Endothelial cell of umbilical vein (primary cell): Measurements from ENCODE around the gene PLCD3. TPM values are rescaled to one million over a fixed set of nuclear protein-coding genes. Genes with fewer than 3 reads are reported as not detected.
A peak's percentile ranks its signal among the peaks of the same experiment; 100 is the strongest.

Experiments
- BruUV-seq: library from RNA; stranded (reverse); fragments of 400-500 nt; replicated peaks from 2 replicates; lab custom pipeline; 2021; lab: Mats Ljungman, UMichigan
- CTCF ChIA-PET: fragments of 300-600, 350-600 bp; sonication (Branson Sonifier 250); formaldehyde crosslinking; loops from one replicate; lab custom pipeline; 2021; ENCODE audit warnings: antibody characterized with exemption, inconsistent platforms; lab: Charles Lee
- POLR2A ChIA-PET: fragments of 300-600, 350-600 bp; sonication (Branson Sonifier 250); formaldehyde crosslinking; loops from one replicate; lab custom pipeline; 2021; ENCODE audit warnings: antibody characterized with exemption, inconsistent platforms; lab: Charles Lee
- DNase-seq: peaks from one replicate; pipeline ENCODE4 v3.0.0-alpha.2; 2011; ENCODE audit warnings: low read depth, low spot score
- FAIRE-seq: peaks from 2 replicates; lab custom pipeline; 2011; peaks lifted over from hg19 to GRCh38; lab: Jason Lieb, UNC
- H2AFZ ChIP-seq: 2 replicates; pipeline ENCODE4 v1.6.0; 2012; ENCODE audit warnings: low read depth, low read length, control low read depth, inconsistent platforms
- H3K27ac ChIP-seq: 2 replicates; pipeline ENCODE4 v1.5.1; 2011; ENCODE audit warnings: low read depth, mild to moderate bottlenecking, control low read depth, low read length, moderate library complexity; ENCODE audit not compliant: insufficient read depth
- H3K27me3 ChIP-seq, 2 experiments: 2 replicates each; pipeline versions ENCODE4 v1.6.0 to v1.6.1; 2011; ENCODE audit warnings: low read length in 2 of 2, mixed read lengths in 1 of 2; ENCODE audit not compliant: control insufficient read depth in 2 of 2, insufficient read depth in 2 of 2
- H3K36me3 ChIP-seq, 2 experiments: 2 replicates in 1 of 2; 3 replicates in 1 of 2; pipeline ENCODE4 v1.5.1; 2011; ENCODE audit warnings: low read length in 2 of 2, mild to moderate bottlenecking in 1 of 2, moderate library complexity in 1 of 2; ENCODE audit not compliant: control insufficient read depth in 2 of 2, insufficient read depth in 2 of 2; ENCODE audit errors: extremely low read depth in 1 of 2
- H3K4me1 ChIP-seq: 3 replicates; pipeline ENCODE4 v1.5.1; 2011; ENCODE audit warnings: mild to moderate bottlenecking, low read length; ENCODE audit not compliant: control insufficient read depth, insufficient read depth; ENCODE audit errors: extremely low read depth
- H3K4me2 ChIP-seq: 2 replicates; pipeline ENCODE4 v1.6.1; 2011; ENCODE audit warnings: low read length, control low read depth, mixed read lengths; ENCODE audit not compliant: insufficient read depth
- H3K4me3 ChIP-seq, 3 experiments: fragments of 200-600 bp in 1 of 3; sonication (generic), shearing (Covaris generic) in 1 of 3; replicated peaks in 1 of 3; 2 replicates each; pipeline ENCODE4 v1.5.1; 2011 to 2016; ENCODE audit warnings: control low read depth in 3 of 3, low read length in 3 of 3, mild to moderate bottlenecking in 2 of 3, inconsistent platforms in 1 of 3, low read depth in 1 of 3, moderate library complexity in 1 of 3; ENCODE audit not compliant: insufficient read depth in 1 of 3
- H3K79me2 ChIP-seq: 2 replicates; pipeline ENCODE4 v1.6.0; 2012; ENCODE audit warnings: low read length, inconsistent platforms; ENCODE audit not compliant: control insufficient read depth, insufficient read depth
- H3K9ac ChIP-seq: replicated peaks from 2 replicates; pipeline ENCODE3; 2011; ENCODE audit warnings: low read length, control low read depth; ENCODE audit not compliant: insufficient read depth; ENCODE audit errors: extremely low read depth
- H3K9me1 ChIP-seq: replicated peaks from 3 replicates; pipeline ENCODE4 v1.6.0; 2011; ENCODE audit warnings: mild to moderate bottlenecking, low read length; ENCODE audit not compliant: control insufficient read depth, insufficient read depth; ENCODE audit errors: extremely low read depth
- H3K9me3 ChIP-seq: replicated peaks from 2 replicates; pipeline ENCODE4 v1.5.1; 2012; ENCODE audit warnings: low read length, inconsistent platforms; ENCODE audit not compliant: control insufficient read depth, insufficient read depth
- H4K20me1 ChIP-seq: replicated peaks from 2 replicates; pipeline ENCODE3; 2011; ENCODE audit warnings: mild to moderate bottlenecking, low read length; ENCODE audit not compliant: control insufficient read depth, insufficient read depth; ENCODE audit errors: extremely low read depth
- JUN ChIP-seq: IDR thresholded peaks from 2 replicates; pipeline ENCODE4 v1.6.1; 2011; ENCODE audit warnings: borderline replicate concordance, low read depth; ENCODE audit not compliant: insufficient read length, insufficient read depth
- POLR2AphosphoS5 ChIP-seq: IDR thresholded peaks from 2 replicates; pipeline ENCODE4 v1.6.1; 2012; ENCODE audit warnings: low read depth, mild to moderate bottlenecking, control low read depth, low read length, moderate library complexity; ENCODE audit not compliant: insufficient read depth
- dilution Hi-C: fragments of 300-500 bp; cut with MboI; formaldehyde crosslinking; loops from one replicate; pipeline ENCODE4 v1.15.0; 2019; ENCODE audit warnings: low sequenced_read_pairs; ENCODE audit not compliant: extremely low pct_ligation_motif_present
- intact Hi-C: fragments of 100-400 bp; cut with micrococcal nuclease; formaldehyde crosslinking; loops from one replicate; pipeline ENCODE4 v1.10.0; 2022
- polyA plus RNA-seq, 4 experiments: library from polyadenylated mRNA; depleted of rRNA in 3 of 4; stranded (reverse) in 3 of 4; unstranded in 1 of 4; fragments of >200 nt; gene quantifications; 2 replicates each; pipeline versions ENCODE4 v1.2.1 to v1.2.3, GENCODE V29; 2011 to 2012; ENCODE audit warnings: missing spikeins in 1 of 4
- total RNA-seq: library from RNA; stranded (reverse); gene quantifications from 2 replicates; pipeline ENCODE4 v1.2.3, GENCODE V29; 2021

Gene PLCD3
- total and polyA plus RNA-seq, 2 donors (not counting 3 experiments of a cell fraction or from before 2014, with no cell fraction given) = 30.4 to 43.1 TPM

- Histone ChIP-seq H3K79me2 (peaks cover 30% of the 10 kb centered on the region), H3K9me3 (no peaks in the 10 kb centered on the region), H3K9me1 (no peaks in the 10 kb centered on the region), H3K9ac (peak overlapping the region; percentile 62), H3K27me3 (no peaks in the 10 kb centered on the region), H3K4me1 (peaks cover 24% of the 10 kb centered on the region), H3K4me2 (peak overlapping the region; percentile 85), H3K4me3 (peak overlapping the region; percentile 68 to 95 (median 90)), H2AFZ (no peak overlapping the region), H3K36me3 (no peaks in the 10 kb centered on the region), H3K27ac (no peak overlapping the region), H4K20me1 (no peaks in the 10 kb centered on the region)
- ChIA-PET CTCF (interaction anchor here (0.6 to 10.4 kb wide), 21 partner anchors 8 to 131 kb away, joined by 3 to 393 read pairs (median 6); partner anchors contain the start of genes ACBD4, FMNL1 and HEXIM2), POLR2A (interaction anchor here (0.7 to 6.1 kb wide), 6 partner anchors 7 to 218 kb away, joined by 3 to 189 read pairs (median 56); partner anchors contain the start of genes ACBD4, HEXIM2 and MAP3K14)
- intact Hi-C loops (no loop called here), dilution Hi-C loops (no loop called here)
- BruUV-seq = no TSS peak
- TF ChIP-seq POLR2AphosphoS5 (no peak), JUN (no peak)
- DNase-seq (peak; percentile 51), FAIRE-seq (peak; percentile 49)
These were observed 18.8 kb upstream of the PLCD3 start for GRCh38 chr17:45150911-45151809.
